Vagina (tissue), 2 donors: ENCODE results near the gene TSPAN15.
A peak's percentile ranks its signal among the peaks of the same experiment; 100 is the strongest.

Experiments
- POLR2AphosphoS5 ChIP-seq, 2 donors: sonication (generic); formaldehyde crosslinking; IDR thresholded peaks; one replicate each; pipeline ENCODE4 v1.9.0; 2017; ENCODE audit warnings: antibody characterized with exemption in 2 of 2, mild to moderate bottlenecking in 2 of 2, low read depth in 1 of 2; ENCODE audit not compliant: insufficient read depth in 1 of 2
- TF ChIP-seq, protein P1 (sequence below), 3 experiments: fragments of 450-650 bp in 2 of 3; fragments of 200-600 bp in 1 of 3; sonication (generic) in 1 of 3; IDR thresholded peaks; one replicate each; pipeline ENCODE4 v1.5.1; 2017 to 2019; ENCODE audit warnings: antibody characterized with exemption in 3 of 3, mild to moderate bottlenecking in 2 of 3, moderate library complexity in 2 of 3

GRCh38 chr10:69479240-69480067, 28.2 kb downstream of the TSPAN15 start:
- TF ChIP-seq POLR2AphosphoS5 (IDR thresholded peaks at IDR 0.05; ENCODE audit: insufficient read depth in 1 of 2, low read depth in 1 of 2): peak in 1 of 2 donors; percentile 47
- TF ChIP-seq, protein P1, sequence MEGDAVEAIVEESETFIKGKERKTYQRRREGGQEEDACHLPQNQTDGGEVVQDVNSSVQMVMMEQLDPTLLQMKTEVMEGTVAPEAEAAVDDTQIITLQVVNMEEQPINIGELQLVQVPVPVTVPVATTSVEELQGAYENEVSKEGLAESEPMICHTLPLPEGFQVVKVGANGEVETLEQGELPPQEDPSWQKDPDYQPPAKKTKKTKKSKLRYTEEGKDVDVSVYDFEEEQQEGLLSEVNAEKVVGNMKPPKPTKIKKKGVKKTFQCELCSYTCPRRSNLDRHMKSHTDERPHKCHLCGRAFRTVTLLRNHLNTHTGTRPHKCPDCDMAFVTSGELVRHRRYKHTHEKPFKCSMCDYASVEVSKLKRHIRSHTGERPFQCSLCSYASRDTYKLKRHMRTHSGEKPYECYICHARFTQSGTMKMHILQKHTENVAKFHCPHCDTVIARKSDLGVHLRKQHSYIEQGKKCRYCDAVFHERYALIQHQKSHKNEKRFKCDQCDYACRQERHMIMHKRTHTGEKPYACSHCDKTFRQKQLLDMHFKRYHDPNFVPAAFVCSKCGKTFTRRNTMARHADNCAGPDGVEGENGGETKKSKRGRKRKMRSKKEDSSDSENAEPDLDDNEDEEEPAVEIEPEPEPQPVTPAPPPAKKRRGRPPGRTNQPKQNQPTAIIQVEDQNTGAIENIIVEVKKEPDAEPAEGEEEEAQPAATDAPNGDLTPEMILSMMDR (IDR thresholded peaks at IDR 0.05): no peak
